HepG2 (cell line): ENCODE data around the gene AHSG. TPM values are rescaled to one million over a fixed set of nuclear protein-coding genes. Genes with fewer than 3 reads are reported as not detected.

Experiments used
- ATF2 ChIP-seq: sonication (generic); formaldehyde crosslinking; IDR thresholded peaks from 2 replicates; pipeline ENCODE4 v1.4.0; 2020; ENCODE audit warnings: missing genetic modification reagents
- BRD4 ChIP-seq: sonication (generic); formaldehyde crosslinking; IDR thresholded peaks from 2 replicates; pipeline ENCODE4 v1.4.0; 2020; ENCODE audit warnings: missing genetic modification reagents
- FOXK2 ChIP-seq: fragments of 450-650 bp; IDR thresholded peaks from 2 replicates; pipeline ENCODE4 v1.6.1; 2016
- MAFK ChIP-seq, 2 experiments: IDR thresholded peaks in 1 of 2; conservative IDR thresholded peaks in 1 of 2; 2 replicates each; pipeline ENCODE4 v1.6.1; 2011; ENCODE audit warnings: improper control_type of control experiment in 2 of 2, low read length in 2 of 2
- SALL1 ChIP-seq: sonication (generic); formaldehyde crosslinking; IDR thresholded peaks from 2 replicates; pipeline ENCODE4 v1.8.0; 2022; ENCODE audit warnings: mild to moderate bottlenecking, missing genetic modification reagents
- SKIL ChIP-seq: sonication (generic); formaldehyde crosslinking; IDR thresholded peaks from 2 replicates; pipeline ENCODE4 v1.8.0; 2022; ENCODE audit warnings: missing genetic modification reagents, mild to moderate bottlenecking, moderate library complexity, borderline replicate concordance
- SRSF4 ChIP-seq: fragments of 200-400 bp; formaldehyde crosslinking; IDR thresholded peaks from one replicate; pipeline ENCODE4 v1.6.1; 2018; ENCODE audit warnings: mild to moderate bottlenecking, low read depth, low read length, moderate library complexity; ENCODE audit not compliant: poor library complexity, severe bottlenecking
- ZFX ChIP-seq: sonication (generic); formaldehyde crosslinking; IDR thresholded peaks from 2 replicates; pipeline ENCODE4 v1.4.0; 2020; ENCODE audit warnings: mild to moderate bottlenecking, low read depth, missing genetic modification reagents, moderate library complexity
- ZNF274 ChIP-seq: sonication (generic); formaldehyde crosslinking; IDR thresholded peaks from 2 replicates; pipeline ENCODE4 v1.5.1; 2020; ENCODE audit warnings: mild to moderate bottlenecking, missing genetic modification reagents
- ZNF446 ChIP-seq: sonication (generic); formaldehyde crosslinking; IDR thresholded peaks from 2 replicates; pipeline ENCODE4 v1.5.0; 2020; ENCODE audit warnings: mild to moderate bottlenecking, missing genetic modification reagents
- ZNF839 ChIP-seq: sonication (generic); formaldehyde crosslinking; IDR thresholded peaks from 2 replicates; pipeline ENCODE4 v1.4.0; 2020; ENCODE audit warnings: missing genetic modification reagents, mild to moderate bottlenecking, borderline replicate concordance
- polyA plus RNA-seq, 8 experiments: library from polyadenylated mRNA; depleted of rRNA in 3 of 8; stranded (reverse) in 7 of 8; unstranded in 1 of 8; fragments of >200 nt; fragmentation: Illumina TruSeq in 4 of 8; extraction: Trizol in 4 of 8; gene quantifications; 2 replicates each; pipeline versions ENCODE4 v1.2.1 to v1.2.3, GENCODE V29; 2011 to 2016; ENCODE audit warnings: low read depth in 4 of 8, missing spikeins in 1 of 8, mixed read lengths in 1 of 8; ENCODE audit not compliant: insufficient read depth in 1 of 8
- total RNA-seq, 5 experiments: library from RNA; depleted of rRNA; stranded (reverse); fragments of >200 nt; fragmentation: Illumina TruSeq; extraction: Trizol; gene quantifications; 2 replicates each; pipeline ENCODE4 v1.2.3, GENCODE V29; 2016; ENCODE audit warnings: low read depth in 1 of 5
- TF ChIP-seq, protein P1 (sequence below): sonication (generic); formaldehyde crosslinking; IDR thresholded peaks from 2 replicates; pipeline ENCODE4 v1.5.0; 2020; ENCODE audit warnings: missing genetic modification reagents, mild to moderate bottlenecking, borderline replicate concordance
- TF ChIP-seq, protein P2 (sequence below): sonication (generic); formaldehyde crosslinking; IDR thresholded peaks from 2 replicates; pipeline ENCODE4 v1.4.0; 2020; ENCODE audit warnings: missing genetic modification reagents
- TF ChIP-seq, protein P3 (sequence below): sonication (generic); formaldehyde crosslinking; IDR thresholded peaks from 2 replicates; pipeline ENCODE4 v1.4.0; 2020; ENCODE audit warnings: mild to moderate bottlenecking, missing genetic modification reagents
- TF ChIP-seq, protein P4 (sequence below): sonication (generic); formaldehyde crosslinking; IDR thresholded peaks from 2 replicates; pipeline ENCODE4 v1.8.0; 2022; ENCODE audit warnings: low read depth, missing genetic modification reagents
- TF ChIP-seq, protein P5 (sequence below): sonication (generic); formaldehyde crosslinking; IDR thresholded peaks from 2 replicates; pipeline ENCODE4 v1.4.0; 2020; ENCODE audit warnings: mild to moderate bottlenecking, missing genetic modification reagents

AHSG gene
- total and polyA plus RNA-seq, 2 of the 13 experiments (the other 11 are each of a cell fraction or from before 2014, with no cell fraction given) = 2,043 to 19,152 TPM

GRCh38 chr3:186599785-186600166, 13.1 kb upstream of the AHSG start (continued):
- 0 out of 2 replicates have a peak, but pooled peaks have one; percentile 36 for TF ChIP-seq ZNF839 (CRISPR knock-in tag)
- peak; percentile 66; the same call in 1 of the 2 replicates for TF ChIP-seq ZNF274 (CRISPR knock-in tag)
- TF ChIP-seq SKIL (CRISPR knock-in tag) = no peak
- TF ChIP-seq, protein P1, sequence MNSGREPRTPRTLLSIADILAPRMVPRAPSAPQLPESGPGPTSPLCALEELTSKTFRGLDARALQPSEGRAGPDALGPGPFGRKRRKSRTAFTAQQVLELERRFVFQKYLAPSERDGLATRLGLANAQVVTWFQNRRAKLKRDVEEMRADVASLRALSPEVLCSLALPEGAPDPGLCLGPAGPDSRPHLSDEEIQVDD (CRISPR knock-in tag) = no peak
- TF ChIP-seq, protein P2, sequence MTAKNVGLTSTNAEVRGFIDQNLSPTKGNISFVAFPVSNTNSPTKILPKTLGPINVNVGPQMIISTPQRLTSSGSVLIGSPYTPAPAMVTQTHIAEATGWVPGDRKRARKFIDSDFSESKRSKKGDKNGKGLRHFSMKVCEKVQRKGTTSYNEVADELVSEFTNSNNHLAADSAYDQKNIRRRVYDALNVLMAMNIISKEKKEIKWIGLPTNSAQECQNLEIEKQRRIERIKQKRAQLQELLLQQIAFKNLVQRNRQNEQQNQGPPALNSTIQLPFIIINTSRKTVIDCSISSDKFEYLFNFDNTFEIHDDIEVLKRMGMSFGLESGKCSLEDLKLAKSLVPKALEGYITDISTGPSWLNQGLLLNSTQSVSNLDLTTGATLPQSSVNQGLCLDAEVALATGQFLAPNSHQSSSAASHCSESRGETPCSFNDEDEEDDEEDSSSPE (CRISPR knock-in tag) = no peak
- TF ChIP-seq, protein P3, sequence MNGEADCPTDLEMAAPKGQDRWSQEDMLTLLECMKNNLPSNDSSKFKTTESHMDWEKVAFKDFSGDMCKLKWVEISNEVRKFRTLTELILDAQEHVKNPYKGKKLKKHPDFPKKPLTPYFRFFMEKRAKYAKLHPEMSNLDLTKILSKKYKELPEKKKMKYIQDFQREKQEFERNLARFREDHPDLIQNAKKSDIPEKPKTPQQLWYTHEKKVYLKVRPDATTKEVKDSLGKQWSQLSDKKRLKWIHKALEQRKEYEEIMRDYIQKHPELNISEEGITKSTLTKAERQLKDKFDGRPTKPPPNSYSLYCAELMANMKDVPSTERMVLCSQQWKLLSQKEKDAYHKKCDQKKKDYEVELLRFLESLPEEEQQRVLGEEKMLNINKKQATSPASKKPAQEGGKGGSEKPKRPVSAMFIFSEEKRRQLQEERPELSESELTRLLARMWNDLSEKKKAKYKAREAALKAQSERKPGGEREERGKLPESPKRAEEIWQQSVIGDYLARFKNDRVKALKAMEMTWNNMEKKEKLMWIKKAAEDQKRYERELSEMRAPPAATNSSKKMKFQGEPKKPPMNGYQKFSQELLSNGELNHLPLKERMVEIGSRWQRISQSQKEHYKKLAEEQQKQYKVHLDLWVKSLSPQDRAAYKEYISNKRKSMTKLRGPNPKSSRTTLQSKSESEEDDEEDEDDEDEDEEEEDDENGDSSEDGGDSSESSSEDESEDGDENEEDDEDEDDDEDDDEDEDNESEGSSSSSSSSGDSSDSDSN (CRISPR knock-in tag) = no peak
- TF ChIP-seq, protein P4, sequence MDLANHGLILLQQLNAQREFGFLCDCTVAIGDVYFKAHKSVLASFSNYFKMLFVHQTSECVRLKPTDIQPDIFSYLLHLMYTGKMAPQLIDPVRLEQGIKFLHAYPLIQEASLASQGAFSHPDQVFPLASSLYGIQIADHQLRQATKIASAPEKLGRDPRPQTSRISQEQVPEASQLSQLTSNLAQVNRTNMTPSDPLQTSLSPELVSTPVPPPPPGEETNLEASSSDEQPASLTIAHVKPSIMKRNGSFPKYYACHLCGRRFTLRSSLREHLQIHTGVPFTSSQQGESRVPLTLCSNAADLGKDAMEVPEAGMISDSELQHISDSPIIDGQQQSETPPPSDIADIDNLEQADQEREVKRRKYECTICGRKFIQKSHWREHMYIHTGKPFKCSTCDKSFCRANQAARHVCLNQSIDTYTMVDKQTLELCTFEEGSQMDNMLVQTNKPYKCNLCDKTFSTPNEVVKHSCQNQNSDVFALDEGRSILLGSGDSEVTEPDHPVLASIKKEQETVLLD (CRISPR knock-in tag) = no peak
- no peak for TF ChIP-seq SRSF4
- peak; percentile 33; the same call in 1 of the 2 replicates for TF ChIP-seq BRD4
- no peak for TF ChIP-seq FOXK2
- TF ChIP-seq ATF2 (CRISPR knock-in tag) = no peak
- no peak for TF ChIP-seq MAFK (conservative IDR thresholded peaks at IDR 0.05 in 1 of 2, IDR thresholded peaks at IDR 0.05 in 1 of 2; ENCODE audit: low read length in 2 of 2)
- no peak for TF ChIP-seq ZNF446 (CRISPR knock-in tag)
- TF ChIP-seq SALL1 (CRISPR knock-in tag) = peak; percentile 35; the same call in 1 of the 2 replicates
- TF ChIP-seq, protein P5, sequence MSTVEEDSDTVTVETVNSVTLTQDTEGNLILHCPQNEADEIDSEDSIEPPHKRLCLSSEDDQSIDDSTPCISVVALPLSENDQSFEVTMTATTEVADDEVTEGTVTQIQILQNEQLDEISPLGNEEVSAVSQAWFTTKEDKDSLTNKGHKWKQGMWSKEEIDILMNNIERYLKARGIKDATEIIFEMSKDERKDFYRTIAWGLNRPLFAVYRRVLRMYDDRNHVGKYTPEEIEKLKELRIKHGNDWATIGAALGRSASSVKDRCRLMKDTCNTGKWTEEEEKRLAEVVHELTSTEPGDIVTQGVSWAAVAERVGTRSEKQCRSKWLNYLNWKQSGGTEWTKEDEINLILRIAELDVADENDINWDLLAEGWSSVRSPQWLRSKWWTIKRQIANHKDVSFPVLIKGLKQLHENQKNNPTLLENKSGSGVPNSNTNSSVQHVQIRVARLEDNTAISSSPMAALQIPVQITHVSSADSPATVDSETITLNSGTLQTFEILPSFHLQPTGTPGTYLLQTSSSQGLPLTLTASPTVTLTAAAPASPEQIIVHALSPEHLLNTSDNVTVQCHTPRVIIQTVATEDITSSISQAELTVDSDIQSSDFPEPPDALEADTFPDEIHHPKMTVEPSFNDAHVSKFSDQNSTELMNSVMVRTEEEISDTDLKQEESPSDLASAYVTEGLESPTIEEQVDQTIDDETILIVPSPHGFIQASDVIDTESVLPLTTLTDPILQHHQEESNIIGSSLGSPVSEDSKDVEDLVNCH (CRISPR knock-in tag) = no peak
- peak; percentile 57 for TF ChIP-seq ZFX (CRISPR knock-in tag)
